ENCODE data around the gene COX8C. TPM values are rescaled to one million over a fixed set of nuclear protein-coding genes. Genes with fewer than 3 reads are reported as not detected.

The COX8C gene
- total RNA-seq, 1 donor from 2014 or later: not detected

DNA sequence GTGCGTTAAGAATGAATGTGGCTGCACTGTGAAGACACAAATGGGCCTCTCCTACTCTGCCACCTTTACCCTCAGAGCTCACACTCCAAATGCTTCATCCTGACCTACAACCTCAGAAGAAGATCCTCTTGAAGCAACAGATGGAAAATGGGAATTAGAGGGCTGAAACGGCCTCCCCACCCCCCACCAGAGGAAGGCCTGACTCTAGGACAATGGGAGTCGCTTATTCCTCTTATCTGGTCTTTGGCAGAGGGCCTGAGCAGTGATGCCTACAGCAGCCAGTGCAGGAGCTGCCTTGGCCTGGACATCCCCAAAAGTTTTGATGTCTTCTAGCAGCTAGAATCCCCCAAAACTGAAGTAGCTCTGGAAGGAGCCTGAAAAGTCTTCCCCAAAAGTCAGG lies 43.3 kb upstream of the COX8C start:
- Mint-ChIP-seq H3K9me3 (no peaks in the 10 kb centered on the region), H3K4me1 (ENCODE audit: unreplicated experiment) (peaks cover 14% of the 10 kb centered on the region), H3K27ac (no peak overlapping the region), H3K4me3 (no peak overlapping the region), H3K27me3 (no peaks in the 10 kb centered on the region), H3K36me3 (peaks cover 4% of the 10 kb centered on the region)
- TF ChIP-seq CTCF (conservative IDR thresholded peaks at IDR 0.05): no peak
- no peak for DNase-seq (ENCODE audit: extremely low spot score, unreplicated experiment)

- H3K4me3 Mint-ChIP-seq: no peak overlapping the region
- H3K36me3 Mint-ChIP-seq: peaks cover 4% of the 10 kb centered on the region
- no peaks in the 10 kb centered on the region for H3K9me3 Mint-ChIP-seq
- TF ChIP-seq CTCF (conservative IDR thresholded peaks at IDR 0.05): no peak
- H3K27me3 Mint-ChIP-seq: no peaks in the 10 kb centered on the region
- H3K27ac Mint-ChIP-seq: no peak overlapping the region
- H3K4me1 Mint-ChIP-seq (ENCODE audit: unreplicated experiment): peaks cover 13% of the 10 kb centered on the region
- no peak for DNase-seq (ENCODE audit: extremely low spot score, unreplicated experiment)
These were observed 42.2 kb upstream of the COX8C start for GRCh38 chr14:93304771-93305170.

DNA sequence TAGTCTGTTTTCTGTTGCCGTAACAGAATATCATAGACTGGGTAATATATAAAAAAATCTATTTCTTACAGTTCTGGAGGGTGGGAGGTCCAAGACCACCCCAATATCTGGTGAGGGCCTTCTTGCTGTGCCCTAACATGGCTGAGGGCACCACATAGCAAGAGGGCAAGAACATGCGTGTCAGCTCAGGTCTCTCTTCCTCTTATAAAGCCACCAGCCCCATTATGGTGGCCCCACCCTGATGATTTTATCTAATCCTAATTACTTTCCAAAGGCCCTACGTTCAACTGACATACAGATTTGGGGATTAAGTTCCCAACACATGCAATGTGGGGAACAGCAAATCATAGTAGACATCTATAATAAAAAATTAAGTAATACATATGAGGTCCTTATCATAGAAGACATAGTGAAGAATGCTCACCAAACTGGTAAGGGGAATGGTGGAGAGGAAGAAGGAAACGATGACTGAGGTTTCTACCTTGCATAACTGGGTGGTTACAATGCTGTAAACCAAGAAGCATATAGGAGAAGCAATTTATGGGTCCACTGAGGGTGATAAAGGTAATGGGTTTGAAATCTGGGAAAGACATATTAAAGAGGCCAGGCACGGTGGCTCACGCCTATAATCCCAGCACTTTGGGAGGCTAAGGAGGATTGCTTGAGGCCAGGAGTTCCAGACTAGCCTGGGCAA lies 41.1 kb upstream of the COX8C start:
- H3K4me3 Mint-ChIP-seq: no peak overlapping the region
- no peak for DNase-seq (ENCODE audit: extremely low spot score, unreplicated experiment)
- TF ChIP-seq CTCF (conservative IDR thresholded peaks at IDR 0.05): no peak
- H3K27me3 Mint-ChIP-seq: no peaks in the 10 kb centered on the region
- peaks cover 8% of the 10 kb centered on the region for H3K4me1 Mint-ChIP-seq (ENCODE audit: unreplicated experiment)
- no peaks in the 10 kb centered on the region for H3K9me3 Mint-ChIP-seq
- H3K27ac Mint-ChIP-seq: no peak overlapping the region
- peaks cover 4% of the 10 kb centered on the region for H3K36me3 Mint-ChIP-seq

DNA sequence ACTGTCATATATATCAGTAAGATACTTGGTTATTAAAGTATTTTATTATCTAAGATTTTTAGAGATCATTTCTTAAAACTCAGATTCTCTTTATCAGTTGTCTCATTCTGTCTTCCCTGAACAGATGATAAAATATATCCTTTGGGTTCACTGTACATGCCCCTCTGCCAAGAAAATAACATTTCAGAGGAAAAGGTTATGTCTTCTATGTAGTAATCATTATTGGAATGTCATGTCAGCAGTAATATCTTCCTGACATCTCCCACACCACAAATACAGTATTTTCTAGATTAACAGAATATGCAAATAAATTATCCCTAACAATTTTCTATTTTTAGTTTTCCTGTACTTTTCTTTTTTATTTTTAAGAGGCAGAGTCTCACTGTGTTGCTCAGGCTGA lies 40.2 kb upstream of the COX8C start:
- Mint-ChIP-seq H3K4me3 (no peak overlapping the region), H3K36me3 (peaks cover 4% of the 10 kb centered on the region), H3K4me1 (ENCODE audit: unreplicated experiment) (peaks cover 5% of the 10 kb centered on the region), H3K9me3 (no peaks in the 10 kb centered on the region), H3K27me3 (no peaks in the 10 kb centered on the region), H3K27ac (no peak overlapping the region)
- DNase-seq (ENCODE audit: extremely low spot score, unreplicated experiment): no peak
- TF ChIP-seq CTCF (conservative IDR thresholded peaks at IDR 0.05): no peak

GRCh38 chr14:93308686-93309345 lies 38.2 kb upstream of the COX8C start:
- Mint-ChIP-seq H3K27ac (no peak overlapping the region), H3K4me3 (no peak overlapping the region), H3K4me1 (ENCODE audit: unreplicated experiment) (no peaks in the 10 kb centered on the region), H3K9me3 (no peaks in the 10 kb centered on the region), H3K36me3 (no peaks in the 10 kb centered on the region), H3K27me3 (no peaks in the 10 kb centered on the region)
- DNase-seq (ENCODE audit: extremely low spot score, unreplicated experiment): no peak
- TF ChIP-seq CTCF (conservative IDR thresholded peaks at IDR 0.05): no peak

Measured in type B pancreatic cell (in vitro differentiated cells).